Trophoblast cell (in vitro differentiated cells and primary cell): ENCODE data around the gene MTM1.
A peak's percentile ranks its signal among the peaks of the same experiment; 100 is the strongest.

Experiments
- DNase-seq, 2 donors: peaks; one replicate each; pipeline ENCODE4 v3.0.0-alpha.2; 2016
- H2AFZ ChIP-seq: 2 replicates; pipeline ENCODE4 v1.6.1; 2013; ENCODE audit warnings: low read length, moderate library complexity, mild to moderate bottlenecking; ENCODE audit not compliant: insufficient read depth, poor library complexity
- H2AK5ac ChIP-seq: 2 replicates; pipeline ENCODE4 v1.6.1; 2013; ENCODE audit warnings: mild to moderate bottlenecking, low read length
- H2BK120ac ChIP-seq: 2 replicates; pipeline ENCODE4 v1.6.1; 2013; ENCODE audit warnings: low read length, mild to moderate bottlenecking, moderate library complexity; ENCODE audit not compliant: insufficient read depth, poor library complexity
- H2BK12ac ChIP-seq: 2 replicates; pipeline ENCODE4 v1.6.1; 2013; ENCODE audit warnings: mild to moderate bottlenecking, low read length, moderate library complexity
- H2BK5ac ChIP-seq: 2 replicates; pipeline ENCODE4 v1.6.1; 2013; ENCODE audit warnings: low read length, low read depth, moderate library complexity, mild to moderate bottlenecking; ENCODE audit not compliant: poor library complexity
- H3K14ac ChIP-seq: 2 replicates; pipeline ENCODE4 v1.6.1; 2013; ENCODE audit warnings: mild to moderate bottlenecking, low read length
- H3K18ac ChIP-seq: 2 replicates; pipeline ENCODE4 v1.6.1; 2013; ENCODE audit warnings: mild to moderate bottlenecking, low read length
- H3K23ac ChIP-seq: 2 replicates; pipeline ENCODE4 v1.6.1; 2013; ENCODE audit warnings: low read length
- H3K27ac ChIP-seq: 2 replicates; pipeline ENCODE4 v1.5.1; 2013; ENCODE audit warnings: low read depth, mild to moderate bottlenecking, inconsistent platforms, low read length, moderate library complexity
- H3K27me3 ChIP-seq: 2 replicates; pipeline ENCODE4 v1.6.1; 2013; ENCODE audit warnings: inconsistent platforms, mild to moderate bottlenecking, low read length, moderate library complexity; ENCODE audit not compliant: insufficient read depth
- H3K36me3 ChIP-seq, 2 experiments: 1 replicate in 1 of 2; 2 replicates in 1 of 2; pipeline ENCODE4 v1.6.1; 2013; ENCODE audit warnings: low read length in 2 of 2, mild to moderate bottlenecking in 2 of 2, moderate library complexity in 1 of 2; ENCODE audit not compliant: insufficient read depth in 2 of 2, control insufficient read depth in 1 of 2
- H3K4ac ChIP-seq: 2 replicates; pipeline ENCODE4 v1.6.1; 2013; ENCODE audit warnings: low read depth, mild to moderate bottlenecking, low read length, moderate library complexity
- H3K4me1 ChIP-seq, 2 experiments: 1 replicate in 1 of 2; 2 replicates in 1 of 2; pipeline ENCODE4 v1.6.1; 2013; ENCODE audit warnings: low read length in 2 of 2, mild to moderate bottlenecking in 2 of 2, moderate library complexity in 1 of 2; ENCODE audit not compliant: insufficient read depth in 2 of 2, control insufficient read depth in 1 of 2
- H3K4me2 ChIP-seq: 2 replicates; pipeline ENCODE4 v1.6.1; 2013; ENCODE audit warnings: inconsistent platforms, mild to moderate bottlenecking, low read length, moderate library complexity
- H3K4me3 ChIP-seq: 2 replicates; pipeline ENCODE4 v1.5.1; 2013; ENCODE audit warnings: mild to moderate bottlenecking, low read depth, low read length, inconsistent platforms
- H3K79me1 ChIP-seq: one replicate; pipeline ENCODE4 v1.6.1; 2013; ENCODE audit warnings: low read length
- H3K79me2 ChIP-seq: 2 replicates; pipeline ENCODE4 v1.6.1; 2013; ENCODE audit warnings: low read length, mild to moderate bottlenecking; ENCODE audit not compliant: control insufficient read depth, insufficient read depth, poor library complexity
- H3K9ac ChIP-seq: 2 replicates; pipeline ENCODE4 v1.6.1; 2013; ENCODE audit warnings: mild to moderate bottlenecking, low read length
- H3K9me3 ChIP-seq: 2 replicates; pipeline ENCODE4 v1.6.1; 2013; ENCODE audit warnings: low read depth, mild to moderate bottlenecking, control low read depth, inconsistent platforms, low read length; ENCODE audit not compliant: insufficient read depth
- H4K12ac ChIP-seq: 2 replicates; pipeline ENCODE4 v1.6.1; 2013; ENCODE audit warnings: low read depth, mild to moderate bottlenecking, low read length, moderate library complexity
- H4K8ac ChIP-seq: 2 replicates; pipeline ENCODE4 v1.6.1; 2013; ENCODE audit warnings: low read depth, mild to moderate bottlenecking, low read length, moderate library complexity
- H4K91ac ChIP-seq: one replicate; pipeline ENCODE4 v1.6.1; 2013; ENCODE audit warnings: low read depth, mild to moderate bottlenecking, low read length, moderate library complexity
- WGBS: extraction: QIAGEN DNeasy Blood & Tissue Kit; methylation state at CpG from one replicate; pipeline ENCODE4 v1.1.7; 2013; ENCODE audit warnings: missing lambda C conversion rate; ENCODE audit not compliant: insufficient read length, insufficient coverage; ENCODE audit errors: extremely low coverage; 5-methylcytosine and 5-hydroxymethylcytosine counted together

MTM1 gene

DNA sequence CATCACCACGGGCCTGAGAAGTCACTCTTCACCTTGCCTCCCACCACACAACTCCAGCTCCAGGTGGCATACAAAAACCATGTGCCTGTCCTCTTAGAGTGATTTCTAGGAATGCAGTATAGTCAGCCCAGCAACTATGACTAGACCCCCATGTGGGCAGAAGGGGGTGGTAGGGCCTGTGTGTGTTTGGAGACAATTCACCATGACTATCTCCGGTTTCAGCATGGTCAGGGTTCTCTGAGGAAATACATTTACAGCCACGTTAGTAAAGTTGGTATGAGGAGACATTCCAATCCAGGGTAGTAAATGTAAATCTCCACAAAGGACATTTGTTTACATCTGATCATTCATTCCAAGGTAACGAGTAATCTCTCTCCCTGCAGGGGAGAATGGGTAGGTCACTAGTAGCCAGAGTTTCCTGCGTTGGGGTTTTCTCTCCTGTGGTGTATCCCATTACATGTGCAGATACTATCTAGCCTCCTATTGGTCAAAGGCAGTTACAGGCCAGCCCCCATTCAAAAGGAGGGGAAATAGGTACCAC, 120.6 kb downstream of the MTM1 start:
- no peaks in the 10 kb centered on the region for H3K36me3 ChIP-seq
- H4K8ac ChIP-seq, result no peak overlapping the region
- H3K4me3 ChIP-seq, result no peak overlapping the region
- no peak overlapping the region for H2AFZ ChIP-seq
- H4K12ac ChIP-seq, result no peak overlapping the region
- no peak overlapping the region for H2BK12ac ChIP-seq
- H3K79me2 ChIP-seq, result peaks cover 2% of the 10 kb centered on the region
- no peak overlapping the region for H3K9ac ChIP-seq
- H2BK5ac ChIP-seq, result no peak overlapping the region
- no peak overlapping the region for H3K23ac ChIP-seq
- peaks cover 6% of the 10 kb centered on the region for H3K79me1 ChIP-seq
- H3K27ac ChIP-seq, result no peak overlapping the region
- no peak overlapping the region for H2AK5ac ChIP-seq
- no peak overlapping the region for H2BK120ac ChIP-seq
- peaks cover 0 to 5% of the 10 kb centered on the region in 2 experiments for H3K4me1 ChIP-seq
- H4K91ac ChIP-seq, result no peak overlapping the region
- H3K4ac ChIP-seq, result no peak overlapping the region
- H3K14ac ChIP-seq, result no peak overlapping the region
- peak overlapping the region; percentile 23 for H3K4me2 ChIP-seq
- H3K9me3 ChIP-seq, result no peaks in the 10 kb centered on the region
- no CpG with 5 or more reads among the region's 5 CpGs for WGBS
- H3K27me3 ChIP-seq, result no peaks in the 10 kb centered on the region
- no peak overlapping the region for H3K18ac ChIP-seq
- DNase-seq, result peak; percentile 81 to 89

DNA sequence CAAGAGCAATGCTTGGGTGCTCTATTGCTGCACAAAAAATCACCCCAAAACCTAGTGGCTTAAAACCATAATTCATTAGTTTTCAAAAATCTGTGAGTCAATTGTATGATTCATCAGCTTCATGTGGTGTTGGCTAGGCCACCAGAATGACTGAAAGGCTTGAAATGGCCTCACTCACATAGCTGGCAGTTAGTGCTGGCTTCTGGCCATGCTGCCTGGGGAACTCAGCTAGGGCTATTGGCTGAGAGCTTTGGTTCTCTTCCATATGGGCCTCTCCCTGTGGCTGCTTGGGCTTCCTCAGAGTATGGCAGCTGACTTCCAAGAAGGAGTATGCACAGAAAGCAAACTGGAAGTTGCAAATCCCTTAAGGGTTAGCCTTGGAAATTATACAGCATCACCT, 121.7 kb downstream of the MTM1 start:
- Histone ChIP-seq H3K9me3 (no peaks in the 10 kb centered on the region), H3K27ac (no peak overlapping the region), H2BK120ac (no peak overlapping the region), H4K91ac (no peak overlapping the region), H3K4me1 (peaks cover 4 to 11% of the 10 kb centered on the region in 2 experiments), H3K18ac (no peak overlapping the region), H3K79me2 (peaks cover 2% of the 10 kb centered on the region), H3K14ac (no peak overlapping the region), H3K36me3 (no peaks in the 10 kb centered on the region), H3K4ac (no peak overlapping the region), H3K9ac (no peak overlapping the region), H2BK12ac (no peak overlapping the region), H3K79me1 (peaks cover 11% of the 10 kb centered on the region), H3K23ac (no peak overlapping the region), H2AFZ (no peak overlapping the region), H3K27me3 (no peaks in the 10 kb centered on the region), H2AK5ac (no peak overlapping the region), H2BK5ac (no peak overlapping the region), H4K8ac (no peak overlapping the region), H3K4me3 (no peak overlapping the region), H4K12ac (no peak overlapping the region), H3K4me2 (no peak overlapping the region)
- DNase-seq, result peak; percentile 57 to 60

DNA sequence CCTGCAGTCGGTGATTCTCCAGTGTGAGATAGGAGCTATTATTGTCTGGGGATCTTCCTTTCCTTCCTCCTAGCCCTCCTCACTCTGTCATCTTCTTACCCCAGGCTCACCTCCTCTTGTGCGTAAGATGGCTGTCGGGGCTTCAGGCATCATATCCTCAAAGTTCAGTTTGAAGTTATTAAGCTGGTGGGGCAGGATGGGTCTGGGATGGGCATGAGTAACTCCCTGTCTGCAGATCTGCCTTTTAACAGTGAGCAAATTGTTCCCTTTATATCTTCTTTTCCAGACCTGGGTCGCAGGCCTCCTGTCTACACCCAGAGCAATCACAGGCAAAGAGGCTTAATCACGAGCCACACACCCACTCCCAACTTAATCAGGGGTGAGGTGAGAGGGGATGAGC, 123.9 kb downstream of the MTM1 start:
- no peak overlapping the region for H4K12ac ChIP-seq

DNA sequence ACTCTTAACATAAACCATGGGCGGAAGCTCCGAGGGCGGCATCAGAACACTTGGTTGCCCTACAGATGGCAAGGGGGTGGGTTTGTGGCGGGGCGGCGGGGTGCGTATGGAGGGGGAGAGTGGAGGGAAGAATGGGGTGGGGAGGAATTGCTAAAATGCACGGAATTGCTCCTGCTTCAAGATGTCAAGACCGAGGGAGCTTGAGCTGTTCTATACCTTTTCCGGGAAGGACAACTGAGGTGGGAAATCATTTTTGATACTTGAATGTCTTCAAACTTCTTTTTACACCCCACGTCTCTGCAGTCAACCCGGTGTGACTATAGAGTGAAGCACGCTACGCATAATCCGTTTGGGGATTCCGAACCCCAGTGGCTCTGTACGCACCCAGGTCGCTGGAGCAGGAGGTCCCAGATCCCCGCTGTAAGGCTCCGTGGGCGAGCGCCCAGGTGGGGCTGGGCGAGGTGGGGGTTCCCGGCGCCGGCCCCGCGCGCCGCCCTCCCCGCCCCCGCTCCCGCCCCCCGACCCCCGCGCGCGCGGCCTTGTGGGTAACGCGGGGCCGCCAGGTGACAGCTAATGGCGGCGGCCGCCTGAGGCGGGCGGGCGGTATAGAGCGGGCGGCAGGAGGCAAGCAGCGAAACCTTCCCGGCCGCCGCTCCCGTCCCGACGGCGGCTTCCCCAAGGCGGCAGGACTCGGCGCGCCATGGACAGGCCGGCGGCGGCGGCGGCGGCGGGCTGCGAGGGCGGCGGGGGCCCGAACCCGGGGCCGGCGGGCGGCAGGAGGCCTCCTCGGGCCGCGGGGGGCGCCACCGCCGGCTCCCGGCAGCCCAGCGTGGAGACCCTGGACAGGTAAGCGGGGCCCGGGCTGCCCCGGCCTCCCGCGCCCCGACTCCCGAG, 124.7 kb downstream of the MTM1 start, which contains the start of gene MTMR1:
TSS of gene MTMR1 (plus strand) at position 566 of the 894 bp plus-strand sequence. CDS start at position 701, 135 bp downstream.
- Histone ChIP-seq H3K9ac (peak within 1 kb of the TSS; percentile 77), H3K4me2 (peak within 1 kb of the TSS; percentile 83), H3K79me2 (peaks cover 5% of the 10 kb centered on the region), H4K12ac (peak within 1 kb of the TSS; percentile 86), H3K14ac (peak within 1 kb of the TSS; percentile 79), H4K8ac (peak within 1 kb of the TSS; percentile 72), H2BK120ac (peak within 1 kb of the TSS; percentile 89), H3K36me3 (no peaks in the 10 kb centered on the region), H2AK5ac (no peak within 1 kb of the TSS), H3K9me3 (no peaks in the 10 kb centered on the region), H4K91ac (peak within 1 kb of the TSS; percentile 89), H2AFZ (peak within 1 kb of the TSS; percentile 90), H3K27me3 (no peaks in the 10 kb centered on the region), H3K4me1 (peaks cover 11 to 18% of the 10 kb centered on the region in 2 experiments), H3K79me1 (peaks cover 13% of the 10 kb centered on the region), H3K4ac (no peak within 1 kb of the TSS), H2BK5ac (peak within 1 kb of the TSS; percentile 90), H3K4me3 (peak within 1 kb of the TSS; percentile 80), H3K18ac (peak within 1 kb of the TSS; percentile 79), H3K23ac (no peak within 1 kb of the TSS), H3K27ac (peak within 1 kb of the TSS; percentile 91), H2BK12ac (no peak within 1 kb of the TSS)
- no peak for DNase-seq
- no CpG with 5 or more reads among the region's 92 CpGs for WGBS

More for the DNA sequence above, 123.9 kb downstream of the MTM1 start:
- Histone ChIP-seq H2BK5ac (no peak overlapping the region), H3K18ac (no peak overlapping the region), H3K4me3 (no peak overlapping the region), H3K4me1 (peaks cover 11 to 18% of the 10 kb centered on the region in 2 experiments), H3K79me1 (peaks cover 13% of the 10 kb centered on the region), H2AK5ac (no peak overlapping the region), H3K36me3 (no peaks in the 10 kb centered on the region), H4K8ac (no peak overlapping the region), H3K9ac (no peak overlapping the region), H3K14ac (no peak overlapping the region), H3K9me3 (no peaks in the 10 kb centered on the region), H3K23ac (no peak overlapping the region), H3K27ac (no peak overlapping the region), H3K4ac (no peak overlapping the region), H3K79me2 (peaks cover 5% of the 10 kb centered on the region), H3K4me2 (peak overlapping the region; percentile 81), H4K91ac (no peak overlapping the region), H2BK12ac (no peak overlapping the region), H2BK120ac (no peak overlapping the region), H2AFZ (no peak overlapping the region), H3K27me3 (no peaks in the 10 kb centered on the region)
- WGBS, result no CpG with 5 or more reads among the region's 5 CpGs
- DNase-seq, result no peak
